MV-4-11 (cell line): Measurements from ENCODE around the gene KIAA1191.

ENCODE experiments used
- DNase-seq: peaks from one replicate; lab custom pipeline; 2025; lab: John Stamatoyannopoulos, UW

Gene KIAA1191

DNA sequence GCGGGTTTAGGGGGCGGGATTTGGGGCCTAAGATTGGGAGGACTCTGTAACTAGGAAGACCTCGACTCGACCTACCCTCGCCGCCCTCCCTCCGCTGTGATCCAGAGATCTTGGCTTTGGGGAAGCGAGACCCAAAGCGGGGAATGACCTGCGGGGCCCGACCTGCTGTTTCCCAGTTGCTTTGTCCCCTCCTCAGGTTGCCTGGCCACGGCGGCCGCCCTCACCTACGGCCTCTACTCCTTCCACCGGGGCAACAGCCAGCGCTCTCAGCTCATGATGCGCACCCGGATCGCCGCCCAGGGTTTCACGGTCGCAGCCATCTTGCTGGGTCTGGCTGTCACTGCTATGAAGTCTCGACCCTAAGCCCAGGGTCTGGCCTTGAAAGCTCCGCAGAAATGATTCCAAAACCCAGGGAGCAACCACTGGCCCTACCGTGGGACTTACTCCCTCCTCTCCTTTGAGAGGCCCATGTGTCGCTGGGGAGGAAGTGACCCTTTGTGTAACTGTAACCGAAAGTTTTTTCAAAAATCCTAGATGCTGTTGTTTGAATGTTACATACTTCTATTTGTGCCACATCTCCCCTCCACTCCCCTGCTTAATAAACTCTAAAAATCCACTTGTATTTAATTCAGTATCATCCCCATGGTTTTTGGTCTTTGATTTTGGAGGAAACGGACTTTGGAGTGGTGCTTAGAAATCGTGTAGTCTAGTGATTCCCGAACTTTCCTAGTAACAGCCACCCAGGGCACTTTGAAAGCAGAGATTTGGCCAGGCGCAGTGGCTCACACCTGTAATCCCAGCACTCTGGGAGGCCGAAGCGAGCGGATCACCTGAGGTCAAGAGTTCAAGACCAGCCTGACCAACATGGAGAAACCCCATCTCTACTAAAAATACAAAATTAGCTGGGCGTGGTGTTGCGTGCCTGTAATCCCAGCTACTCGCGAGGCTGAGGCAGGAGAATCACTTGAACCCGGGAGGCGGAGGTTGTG, 27.9 kb upstream of the KIAA1191 start:
- DNase-seq, result peak; percentile 71

DNA sequence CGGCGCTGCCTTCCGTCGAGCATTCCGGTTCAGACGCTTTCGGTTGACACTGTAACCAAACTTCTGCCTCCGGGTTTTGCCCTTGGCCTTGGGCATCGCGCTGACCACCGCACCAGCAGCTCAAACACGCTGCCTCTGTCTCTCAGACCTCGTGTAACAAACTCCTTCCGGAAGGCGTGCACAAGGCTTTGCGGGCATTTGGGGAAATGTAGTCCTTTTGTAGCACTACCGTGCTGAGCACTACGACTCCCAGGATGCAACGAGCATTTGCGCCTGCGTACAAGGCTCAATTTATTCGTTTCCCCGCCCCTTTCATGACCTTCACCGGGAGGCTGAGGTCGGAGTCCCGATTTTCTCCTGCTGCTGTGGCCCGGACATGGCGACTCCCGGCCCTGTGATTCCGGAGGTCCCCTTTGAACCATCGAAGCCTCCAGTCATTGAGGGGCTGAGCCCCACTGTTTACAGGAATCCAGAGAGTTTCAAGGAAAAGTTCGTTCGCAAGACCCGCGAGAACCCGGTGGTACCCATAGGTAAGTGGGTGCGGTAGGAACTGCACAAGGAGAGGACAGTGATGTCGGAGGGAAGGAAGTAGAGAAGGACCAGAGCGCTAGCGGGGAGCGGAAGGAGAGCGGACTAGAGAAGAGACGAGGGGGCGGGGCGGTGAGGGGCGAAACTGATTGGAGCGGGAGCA, 27.0 kb upstream of the KIAA1191 start, which contains the start of the genes HIGD2A and NOP16:
TSS of gene HIGD2A (plus strand) at position 308 of the 691 bp plus-strand sequence. CDS start at position 377, 69 bp downstream.
TSS of gene NOP16 (minus strand) at position 155 of the 691 bp plus-strand sequence. CDS start at position 96, 59 bp downstream.
- DNase-seq, result peak; percentile 98

DNA sequence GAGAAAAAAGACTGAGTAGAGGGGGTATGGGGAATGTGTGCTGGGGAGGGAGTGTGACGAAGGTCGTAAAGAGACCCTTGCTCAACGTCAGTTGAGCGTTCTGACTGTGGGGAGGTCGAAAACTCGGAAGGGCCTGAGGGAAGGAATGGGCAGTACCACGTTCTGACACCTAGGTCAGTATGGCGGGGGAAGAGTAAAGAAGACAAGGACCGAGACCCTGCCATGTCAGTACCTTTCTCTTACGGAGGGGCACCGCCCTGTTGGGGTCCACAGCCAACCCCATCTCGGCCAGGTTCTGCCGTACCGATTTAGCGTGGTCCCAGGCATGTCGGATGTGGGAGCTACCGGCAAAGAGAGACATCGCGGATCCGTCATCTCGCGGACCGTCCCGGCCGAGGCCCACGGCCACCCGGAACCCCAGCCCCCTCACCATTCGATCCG, 26.5 kb upstream of the KIAA1191 start:
- no peak for DNase-seq

DNA sequence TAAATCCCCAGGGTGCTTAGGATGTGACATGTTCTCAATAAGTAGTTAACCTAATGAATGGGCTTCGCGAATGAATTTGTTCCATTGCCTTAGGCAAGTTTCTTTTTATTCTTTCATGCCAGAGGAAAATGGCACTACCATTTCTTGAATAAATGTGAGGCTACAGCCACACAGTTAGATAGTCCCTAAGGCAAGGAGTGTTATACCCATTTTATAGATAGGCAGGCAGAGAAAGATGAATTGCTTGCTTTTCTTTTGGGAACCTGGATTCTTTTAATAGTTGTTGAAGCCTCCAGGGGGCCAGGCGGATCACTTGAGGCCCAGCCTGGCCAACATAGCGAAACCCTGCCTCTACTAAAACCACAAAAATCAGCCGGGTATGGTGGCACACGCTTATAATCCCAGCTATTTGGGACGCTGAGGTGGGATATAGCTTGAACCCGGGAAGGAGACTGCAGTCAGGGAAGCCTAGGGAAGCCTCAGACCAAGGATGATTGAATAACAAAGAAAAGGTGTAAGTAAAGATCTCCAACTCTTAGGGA, 25.9 kb upstream of the KIAA1191 start:
- DNase-seq, result no peak

DNA sequence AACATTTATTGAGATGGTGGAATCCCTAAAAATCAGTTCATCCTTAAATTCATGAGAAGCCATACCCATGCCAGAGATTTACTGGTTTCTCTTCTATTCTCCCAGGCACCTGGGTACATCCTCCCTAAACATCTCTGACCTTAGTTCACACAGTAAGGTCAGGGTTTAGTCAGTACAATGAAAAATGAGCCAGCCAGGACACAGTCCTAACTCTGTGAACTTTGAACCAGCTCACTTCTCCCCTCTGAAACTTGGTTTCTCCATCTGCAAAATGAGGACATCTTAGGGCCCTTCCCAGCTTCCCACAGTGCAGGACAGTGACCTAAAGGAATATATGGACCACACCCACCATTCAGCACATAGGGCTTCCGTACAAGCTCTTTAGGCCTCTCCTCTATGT, 24.9 kb upstream of the KIAA1191 start:
- no peak for DNase-seq

DNA sequence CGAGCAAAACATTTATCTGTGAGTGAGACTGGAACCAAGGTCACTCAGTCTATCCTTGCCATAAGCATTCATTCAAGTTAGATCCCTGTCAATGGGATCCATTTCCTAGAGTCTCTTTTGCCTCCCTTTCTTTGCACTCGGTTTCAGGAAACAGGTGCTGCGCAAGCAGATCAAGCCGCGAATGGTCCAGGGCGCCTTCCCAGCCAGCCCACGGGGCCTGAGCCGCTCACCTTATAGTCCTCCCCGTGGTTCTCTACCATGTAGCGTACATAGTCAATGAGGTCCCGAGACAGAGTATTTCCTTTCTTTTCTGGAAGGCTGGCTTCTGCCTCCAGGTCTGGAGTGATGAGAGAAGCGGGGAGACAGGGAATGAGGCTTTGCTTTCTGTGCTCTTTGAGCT, 23.4 kb upstream of the KIAA1191 start:
- DNase-seq, result no peak

DNA sequence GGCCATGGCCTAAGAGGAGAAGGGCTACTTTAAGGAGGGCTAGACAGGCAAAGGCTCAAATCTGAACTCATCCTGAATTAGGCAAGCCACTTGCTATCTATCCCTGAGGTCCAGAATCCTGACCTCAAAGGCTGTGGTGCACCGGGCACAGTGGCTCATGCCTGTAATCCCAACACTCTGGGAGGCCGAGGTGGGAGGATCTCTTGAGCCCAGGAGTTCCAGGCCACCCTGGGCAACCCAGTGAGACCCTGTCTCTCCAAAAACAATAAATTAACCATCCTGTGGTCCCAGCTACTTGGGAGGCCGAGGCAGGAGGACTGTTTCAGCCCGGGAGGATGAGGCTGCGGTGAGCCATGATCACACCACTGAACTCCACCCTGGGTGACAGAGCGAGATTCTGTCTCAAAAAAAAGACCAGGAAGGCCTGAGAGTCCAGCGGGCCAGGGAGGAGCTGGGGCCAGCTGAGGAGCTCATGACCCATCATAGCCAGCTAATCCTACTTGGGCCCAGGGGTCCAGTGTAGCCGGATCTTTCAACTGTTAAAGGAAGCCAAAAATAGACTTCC, 22.9 kb upstream of the KIAA1191 start:
- no peak for DNase-seq

DNA sequence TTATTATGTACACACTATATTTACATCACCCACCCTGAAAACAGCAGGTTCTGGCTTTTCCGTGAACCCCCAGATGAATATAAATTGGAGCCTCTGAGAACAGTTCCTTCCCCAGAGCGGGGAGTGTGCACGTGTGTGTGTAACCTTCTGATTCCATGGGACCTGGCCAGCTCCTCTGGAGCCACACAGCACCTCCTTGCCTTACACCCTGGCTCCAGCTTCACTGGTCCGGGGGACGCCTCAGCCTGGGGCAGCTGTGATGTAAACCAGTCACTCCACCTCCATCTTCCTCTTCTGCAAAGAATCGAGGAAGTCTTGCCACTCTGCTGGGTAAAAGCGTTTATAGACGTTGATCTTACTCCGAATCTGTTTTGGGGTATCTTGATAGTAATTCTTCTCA, 22.4 kb upstream of the KIAA1191 start:
- no peak for DNase-seq

DNA sequence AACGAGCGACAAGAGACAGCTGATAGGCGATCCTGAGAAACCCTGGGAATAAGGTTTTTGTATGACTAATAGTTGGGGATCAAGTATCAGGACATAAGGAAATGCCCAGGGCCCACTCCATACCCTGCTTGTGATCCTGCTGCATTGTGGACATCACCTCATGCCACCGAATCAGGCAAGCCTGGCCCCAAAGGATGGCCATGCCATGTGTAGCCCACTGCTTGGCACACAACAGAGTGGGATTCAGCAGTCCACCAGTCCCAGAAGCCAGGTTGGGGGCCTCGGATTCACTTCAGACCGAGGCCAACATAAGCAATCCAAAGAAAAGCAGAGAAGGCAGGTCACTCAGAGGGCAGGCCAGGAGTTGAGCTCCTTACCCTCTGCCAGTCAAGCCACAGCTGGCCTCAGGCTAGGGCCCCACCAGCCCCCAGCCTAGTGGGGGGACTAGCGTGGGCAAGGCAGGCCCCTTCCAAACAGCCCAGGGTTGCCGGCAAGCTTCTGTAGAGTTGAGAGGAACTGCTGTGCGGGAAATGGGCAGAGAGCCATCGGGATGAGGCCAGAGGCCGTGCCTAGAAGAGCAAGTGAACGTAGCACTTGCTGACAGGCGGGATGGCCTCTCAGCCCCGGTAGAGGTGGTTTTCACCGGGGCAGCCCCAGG, 21.8 kb upstream of the KIAA1191 start:
- DNase-seq, result no peak

DNA sequence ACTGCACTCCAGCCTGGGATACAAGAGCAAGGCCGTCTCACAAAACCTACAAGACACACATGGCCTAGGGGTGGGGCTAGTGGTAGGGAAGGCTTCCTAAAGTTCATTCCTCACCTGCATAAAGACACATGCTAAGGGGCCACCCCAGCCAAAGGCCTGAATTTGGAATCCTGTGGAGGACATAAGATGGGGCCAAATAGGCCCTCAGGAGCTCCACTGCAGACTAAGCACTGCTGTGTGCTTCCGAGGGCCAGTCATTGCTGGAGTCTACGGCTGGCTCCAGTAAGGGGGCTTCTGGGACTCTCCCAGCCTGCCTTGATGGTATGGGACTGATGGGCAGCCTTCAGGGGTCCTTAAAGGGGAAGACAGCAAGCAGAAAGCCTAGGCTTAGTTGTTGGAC, 21.2 kb upstream of the KIAA1191 start:
- DNase-seq, result no peak

DNA sequence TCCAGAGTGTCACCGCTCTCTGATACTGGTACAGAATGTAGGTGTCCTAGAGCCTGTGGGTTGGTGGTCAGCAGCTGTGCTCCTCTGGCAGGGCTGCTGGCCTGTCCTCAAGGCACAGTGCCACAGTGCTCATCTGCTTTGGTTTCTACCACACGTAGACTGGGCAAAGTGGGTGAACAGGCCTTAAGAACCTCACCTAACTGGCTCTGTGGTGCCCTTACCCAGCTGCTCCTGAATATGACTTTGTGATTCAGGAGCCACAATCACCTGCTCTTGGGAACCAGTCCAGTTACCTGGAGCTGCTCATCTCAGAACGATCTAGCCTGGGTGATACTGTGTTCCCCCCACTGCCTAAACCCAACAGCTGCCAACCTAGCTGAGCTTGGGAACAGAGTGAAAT, 20.4 kb upstream of the KIAA1191 start:
- DNase-seq, result no peak

DNA sequence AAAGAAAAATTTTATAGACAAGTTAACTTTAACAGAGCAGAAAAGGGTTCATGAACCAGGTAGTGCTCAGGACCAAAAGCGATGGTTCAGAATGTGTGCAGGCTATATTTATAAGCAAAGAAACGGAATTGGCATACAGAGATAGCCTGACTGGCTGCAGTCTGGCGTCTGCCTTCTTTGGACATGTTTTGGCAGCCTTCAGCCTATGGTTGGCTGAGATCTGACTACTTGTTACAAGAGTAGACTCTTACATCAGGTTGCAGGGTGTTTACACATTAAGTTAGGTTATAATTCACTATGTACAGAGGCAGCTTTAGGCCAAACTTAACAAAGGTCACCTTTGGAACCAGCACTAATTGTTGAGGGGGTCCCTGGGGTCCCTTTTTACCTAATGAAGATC, 19.9 kb upstream of the KIAA1191 start:
- DNase-seq, result no peak

DNA sequence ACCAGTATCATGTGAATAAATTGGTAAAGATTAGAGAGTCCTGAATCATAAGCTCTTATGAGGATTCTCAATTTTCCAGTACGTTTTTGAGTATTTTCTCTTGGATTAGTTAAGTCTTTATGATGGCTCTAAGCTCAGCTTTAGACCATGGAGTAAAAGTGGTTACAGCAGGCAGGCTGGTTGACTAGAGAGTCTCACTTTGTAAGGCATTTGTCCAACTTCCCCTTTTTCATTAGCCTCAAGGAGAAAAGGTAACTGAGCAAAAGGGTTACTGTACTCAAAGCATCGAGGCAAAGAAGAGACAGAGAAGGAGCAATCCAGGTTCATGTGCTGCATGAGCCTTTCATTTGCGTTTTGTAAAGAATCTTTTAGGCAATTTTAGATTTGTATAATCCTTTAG, 18.3 kb upstream of the KIAA1191 start:
- peak; percentile 67 for DNase-seq

DNA sequence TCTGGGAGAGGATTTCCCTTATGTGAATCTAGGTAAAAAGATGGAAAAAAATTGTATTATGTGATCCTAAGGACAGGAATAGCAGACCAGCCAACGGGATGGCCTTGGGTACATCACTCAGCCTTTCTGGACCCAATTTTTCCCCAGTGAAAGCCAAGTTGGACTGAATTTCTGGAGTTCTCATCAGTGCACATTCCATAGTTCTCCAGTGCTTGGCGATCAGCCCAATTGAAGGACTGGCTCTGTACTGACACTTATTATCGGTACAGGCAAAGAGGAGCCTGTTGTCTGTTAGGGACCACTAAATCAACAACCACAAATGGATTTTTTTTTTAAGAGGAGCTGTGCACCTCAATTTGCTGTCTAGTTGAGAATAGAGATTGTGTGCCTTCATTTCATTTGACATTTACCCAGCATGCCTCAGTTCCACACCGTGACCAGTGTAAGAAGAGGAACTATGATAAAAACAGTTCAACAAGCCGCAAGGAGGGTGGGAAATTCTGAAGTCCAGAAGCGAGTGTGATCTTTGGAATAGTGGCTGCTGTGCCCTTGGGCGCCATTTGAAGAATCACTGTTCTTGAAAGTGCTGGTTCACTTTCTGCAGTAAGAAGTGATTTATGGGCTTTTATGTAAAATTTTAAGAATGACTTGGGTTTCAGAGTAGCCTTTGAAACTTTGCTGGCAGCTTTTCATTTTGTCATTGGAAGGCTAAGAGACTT, 11.7 kb upstream of the KIAA1191 start:
- peak; percentile 22 for DNase-seq

DNA sequence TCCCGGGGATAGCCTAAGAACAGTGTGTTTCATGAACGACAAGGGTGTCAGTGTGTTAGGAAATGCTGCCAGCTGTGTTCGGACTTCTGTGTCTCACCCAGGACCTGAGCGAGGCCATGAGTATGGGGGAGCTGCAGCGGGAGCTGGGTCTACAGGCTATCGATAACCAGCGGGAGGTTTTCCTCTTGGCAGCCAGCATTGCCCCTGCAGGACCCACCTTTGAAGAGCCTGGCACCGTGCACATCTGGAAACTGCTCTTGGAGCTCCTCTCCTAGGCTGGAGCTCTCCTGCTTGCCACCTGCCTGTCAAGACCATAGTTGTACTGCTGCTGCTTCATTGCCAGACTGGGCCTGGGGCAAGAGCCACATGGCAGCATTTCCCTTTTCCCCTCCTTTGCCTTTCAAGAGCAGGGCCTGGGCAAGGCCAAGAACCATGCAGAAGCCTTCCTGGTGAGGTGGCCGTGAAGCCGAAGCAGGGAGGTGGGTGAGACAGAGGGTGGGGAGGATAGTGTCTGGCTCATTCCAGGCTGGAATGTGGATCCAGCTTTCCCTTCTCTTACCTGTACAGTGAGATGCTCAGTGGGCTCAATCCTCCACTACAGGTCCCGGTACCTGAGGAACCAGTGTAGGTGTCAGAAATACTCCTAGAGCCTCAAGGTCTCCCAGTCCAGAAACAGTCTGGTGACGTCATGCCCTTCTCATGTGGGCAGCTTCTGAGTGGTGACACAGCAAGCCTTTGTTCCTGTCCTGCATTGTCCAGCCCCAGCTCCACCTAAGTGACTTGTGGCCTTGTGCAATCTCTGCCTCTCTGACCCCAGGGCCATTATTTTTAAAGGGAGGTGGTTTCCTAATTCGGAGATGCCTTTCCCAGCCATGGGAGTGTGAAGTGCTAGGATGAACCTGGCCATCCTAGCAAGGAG, 10.3 kb upstream of the KIAA1191 start:
- no peak for DNase-seq

DNA sequence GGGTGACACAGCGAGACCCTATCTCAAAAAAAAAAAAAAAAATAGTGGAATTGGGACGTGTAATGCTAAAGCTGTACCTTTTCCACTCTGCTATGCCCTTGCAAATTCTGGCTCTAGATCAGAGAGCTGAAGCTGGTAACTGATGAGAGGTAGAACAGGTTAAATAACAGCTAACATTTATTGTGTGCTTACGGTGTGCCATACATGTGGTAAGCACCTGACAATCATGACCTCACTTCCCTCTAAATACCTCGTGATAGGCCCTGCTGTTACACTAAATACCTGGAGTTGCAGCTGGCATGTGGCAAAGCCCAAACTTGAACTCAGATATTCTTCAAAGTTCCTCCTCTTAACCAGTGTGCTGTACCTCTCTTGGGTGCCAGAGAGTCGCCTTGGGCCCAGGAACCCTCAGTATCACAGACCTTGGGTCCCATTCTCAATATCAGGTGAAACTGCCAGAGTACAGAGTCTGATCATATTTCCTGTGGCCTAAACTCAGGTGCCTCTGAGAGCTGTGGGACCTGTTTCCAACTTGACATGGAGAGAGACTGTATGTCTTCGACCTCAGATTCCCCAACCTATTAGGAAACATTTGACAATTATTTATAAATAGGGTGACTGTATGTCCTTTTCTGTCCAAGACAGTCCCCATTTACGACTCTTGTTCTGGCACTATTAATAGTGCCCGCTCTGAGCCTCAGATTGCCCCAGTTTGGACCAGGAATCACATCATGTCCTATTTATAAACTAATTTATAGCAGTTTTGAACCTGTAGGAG, 8.6 kb upstream of the KIAA1191 start:
- no peak for DNase-seq

DNA sequence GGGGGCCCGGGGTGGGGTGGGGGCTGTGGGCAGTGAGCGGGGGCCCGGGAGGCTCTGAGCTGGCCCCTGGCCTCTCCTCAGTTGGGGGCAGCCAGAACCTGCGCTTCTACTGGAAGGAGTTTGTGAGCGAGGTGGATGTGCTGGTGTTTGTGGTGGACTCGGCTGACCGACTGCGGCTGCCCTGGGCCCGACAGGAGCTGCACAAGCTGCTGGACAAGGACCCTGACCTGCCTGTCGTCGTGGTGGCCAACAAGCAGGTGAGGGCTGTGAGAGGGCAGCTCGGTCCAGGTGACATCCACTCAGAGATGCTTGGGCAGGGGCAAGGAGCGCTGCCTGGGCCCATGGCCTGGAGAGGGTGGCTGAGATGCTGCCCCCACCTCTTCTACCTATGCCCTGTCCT, 7.2 kb upstream of the KIAA1191 start:
- DNase-seq, result no peak

DNA sequence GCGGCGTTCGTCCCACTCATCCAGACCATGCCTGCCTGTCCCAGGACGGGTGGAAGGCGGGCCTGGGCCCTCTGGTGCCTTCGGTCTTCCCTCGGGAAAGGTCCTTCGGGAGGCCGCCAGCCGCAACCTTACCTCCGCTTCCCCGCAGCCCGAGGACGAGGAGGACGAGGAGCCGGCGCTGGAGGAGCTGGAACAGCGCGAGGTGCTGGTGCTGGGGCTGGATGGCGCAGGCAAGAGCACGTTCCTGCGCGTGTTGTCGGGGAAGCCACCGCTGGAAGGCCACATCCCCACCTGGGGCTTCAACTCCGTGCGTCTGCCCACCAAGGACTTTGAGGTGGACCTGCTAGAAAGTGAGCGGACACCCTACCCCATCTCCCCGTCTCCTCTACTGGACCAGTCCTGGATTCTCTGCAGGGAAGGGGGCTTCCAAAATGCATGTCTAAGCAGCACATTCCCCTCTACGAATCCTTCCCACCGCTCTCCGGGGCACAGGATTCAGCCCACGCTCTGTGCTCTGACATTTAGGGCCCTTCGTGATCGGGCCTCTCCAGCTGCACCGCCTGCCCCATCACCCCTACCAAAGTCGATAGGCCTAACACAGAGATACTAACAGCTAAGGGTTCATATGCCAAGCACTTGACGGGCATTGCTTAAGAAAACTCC, 4.8 kb upstream of the KIAA1191 start:
- DNase-seq, result no peak
